NCI-H1105 (cell line): ENCODE data around the gene FBXL2.
"Not testable (repeated sequence)": the region's sequence is repeated elsewhere in the genome, so short reads cannot be mapped to it uniquely, and the experiment has no call there.

Experiments used
- DNase-seq: peaks from one replicate; lab custom pipeline; 2025; lab: John Stamatoyannopoulos, UW

Gene FBXL2

DNA sequence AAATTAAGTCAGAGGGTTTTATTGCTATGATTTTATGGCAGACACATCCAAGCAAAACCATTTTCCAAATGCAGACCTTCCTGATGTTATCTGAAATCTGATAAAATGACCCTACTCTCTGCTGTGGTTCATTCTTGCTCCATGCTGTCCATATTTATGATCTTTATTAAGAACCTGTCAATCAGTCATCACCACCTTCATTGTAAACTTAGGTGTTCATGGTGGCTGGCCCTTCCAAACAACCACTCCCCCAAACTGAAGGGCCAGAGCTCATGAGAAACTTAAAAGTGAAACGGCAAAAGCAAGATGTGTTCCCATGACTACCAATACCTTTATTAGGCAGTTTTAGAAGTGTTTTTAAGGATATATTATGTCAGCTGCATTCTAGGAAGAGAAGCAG is 109.4 kb downstream of the FBXL2 start:
- DNase-seq: no peak

DNA sequence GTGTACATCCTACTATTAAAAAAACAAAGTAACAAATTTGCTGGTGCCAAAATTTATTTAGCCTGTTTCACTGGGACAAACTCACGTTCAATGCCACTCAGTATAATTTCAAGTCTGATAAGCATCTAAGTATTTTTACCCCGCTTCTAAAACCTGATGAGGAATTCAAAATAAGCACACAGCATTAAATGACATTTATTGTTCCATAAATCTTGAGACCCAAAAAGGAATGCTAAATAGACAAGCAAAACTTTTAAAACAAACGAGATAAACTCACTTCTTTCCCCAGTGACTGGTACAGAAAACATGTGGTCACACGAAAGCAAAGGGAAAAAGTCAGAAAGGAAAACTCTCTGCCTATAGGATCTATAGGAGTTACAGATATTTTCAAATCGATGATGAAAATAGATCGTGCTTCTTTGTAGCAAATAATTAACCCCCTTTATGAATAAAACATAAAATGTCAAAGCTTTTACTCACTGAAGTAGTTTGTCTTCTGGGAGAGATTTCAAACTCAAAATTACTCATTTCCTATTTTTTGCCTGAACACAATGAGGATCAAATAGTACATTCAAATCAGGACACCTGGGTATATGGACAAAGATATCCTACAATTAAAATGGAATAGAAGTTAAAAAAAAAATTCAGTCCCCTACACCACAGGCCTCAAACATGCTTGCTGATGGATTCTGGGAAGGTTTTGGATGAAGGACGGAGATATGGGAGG is 111.3 kb downstream of the FBXL2 start:
- no peak for DNase-seq

DNA sequence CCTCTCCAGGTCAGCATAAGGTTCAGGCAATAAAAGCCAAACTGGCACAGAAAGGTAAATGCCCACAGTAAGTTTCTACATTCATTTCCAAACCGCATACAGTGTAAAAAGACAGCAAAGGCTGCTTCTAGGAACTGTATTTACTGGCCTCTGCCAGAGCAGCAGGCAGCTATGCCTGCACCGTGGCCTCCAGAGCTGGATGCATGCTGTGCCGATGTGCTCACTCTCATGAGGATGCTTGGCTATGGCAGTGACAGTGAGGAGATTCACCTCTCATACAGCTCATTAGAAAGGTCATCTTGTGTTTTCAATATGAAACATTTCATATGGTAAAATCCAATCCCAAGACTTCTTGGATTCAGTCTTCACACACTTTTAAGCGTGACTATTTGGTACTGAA is 112.7 kb downstream of the FBXL2 start:
- DNase-seq: no peak

DNA sequence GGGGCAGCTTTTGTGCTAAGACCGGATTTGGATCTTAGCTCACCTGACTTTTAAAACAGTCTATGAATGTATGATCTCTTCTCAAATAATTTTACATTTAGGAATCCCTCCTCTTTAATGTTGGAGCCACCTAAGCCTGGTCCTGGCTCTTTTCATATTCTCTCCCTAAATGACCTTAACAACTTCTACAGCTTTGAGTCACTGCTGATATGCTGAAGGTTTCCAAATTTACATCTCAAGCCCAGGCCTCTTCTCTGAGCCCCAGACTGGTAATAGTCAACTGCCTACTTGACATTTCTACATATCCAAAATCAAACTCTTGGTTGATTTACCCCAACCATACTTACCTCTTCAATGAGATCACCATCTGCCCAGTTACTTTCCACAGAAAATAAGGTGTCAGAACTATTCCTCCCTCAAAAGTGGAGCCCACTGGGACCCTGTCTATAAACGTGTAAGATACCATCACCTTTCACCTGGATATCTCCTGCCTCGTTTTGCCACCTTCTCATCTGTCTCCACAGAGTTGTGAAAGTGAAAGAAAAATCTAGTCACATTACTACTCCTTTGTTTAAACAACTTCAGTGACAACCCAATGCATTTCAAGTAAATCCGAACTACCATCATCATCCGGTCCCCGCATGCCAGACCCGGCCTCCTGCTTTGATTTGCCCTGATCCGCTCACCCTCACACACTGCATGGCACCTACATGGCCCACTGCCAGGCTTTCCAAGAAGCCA is 114.2 kb downstream of the FBXL2 start:
- no peak for DNase-seq

DNA sequence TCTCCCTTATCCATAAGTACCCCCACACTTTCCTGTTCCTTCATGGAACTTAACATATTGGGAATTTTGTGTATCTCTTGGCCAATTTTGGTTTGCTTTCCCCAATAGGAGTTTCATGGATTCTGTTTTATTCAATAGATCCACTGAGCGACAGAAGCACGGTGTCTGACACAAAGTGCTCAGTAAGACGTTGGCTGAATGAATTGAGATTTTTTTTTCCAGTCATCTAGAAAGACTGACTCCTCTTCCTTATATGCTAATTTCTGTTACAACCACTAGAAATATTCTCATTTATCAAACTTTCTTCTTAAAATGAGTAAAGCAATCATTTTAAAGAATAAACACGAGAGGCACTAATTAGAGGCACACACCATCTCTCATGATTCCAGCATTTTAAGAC is 114.9 kb downstream of the FBXL2 start:
- DNase-seq: no peak

DNA sequence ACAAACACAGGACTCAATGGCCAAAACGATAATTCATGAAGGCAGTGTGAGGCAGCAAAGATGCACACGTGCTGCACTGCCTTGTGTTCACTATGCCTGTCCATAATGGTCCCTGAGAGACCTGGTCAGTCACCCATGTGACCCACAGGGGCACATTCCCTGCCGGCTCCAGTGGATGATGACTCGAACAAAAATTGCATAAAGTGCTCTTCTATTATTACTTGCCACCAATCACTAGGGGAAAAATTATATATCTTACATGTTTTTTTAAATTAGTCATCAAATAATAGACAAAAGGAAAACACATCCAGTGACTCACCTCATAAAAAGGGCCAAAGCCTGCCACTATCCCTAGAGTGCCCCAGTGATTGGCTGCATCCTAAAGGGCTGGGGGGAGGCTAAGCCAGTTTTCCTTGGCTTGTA is 115.5 kb downstream of the FBXL2 start:
- DNase-seq: no peak

DNA sequence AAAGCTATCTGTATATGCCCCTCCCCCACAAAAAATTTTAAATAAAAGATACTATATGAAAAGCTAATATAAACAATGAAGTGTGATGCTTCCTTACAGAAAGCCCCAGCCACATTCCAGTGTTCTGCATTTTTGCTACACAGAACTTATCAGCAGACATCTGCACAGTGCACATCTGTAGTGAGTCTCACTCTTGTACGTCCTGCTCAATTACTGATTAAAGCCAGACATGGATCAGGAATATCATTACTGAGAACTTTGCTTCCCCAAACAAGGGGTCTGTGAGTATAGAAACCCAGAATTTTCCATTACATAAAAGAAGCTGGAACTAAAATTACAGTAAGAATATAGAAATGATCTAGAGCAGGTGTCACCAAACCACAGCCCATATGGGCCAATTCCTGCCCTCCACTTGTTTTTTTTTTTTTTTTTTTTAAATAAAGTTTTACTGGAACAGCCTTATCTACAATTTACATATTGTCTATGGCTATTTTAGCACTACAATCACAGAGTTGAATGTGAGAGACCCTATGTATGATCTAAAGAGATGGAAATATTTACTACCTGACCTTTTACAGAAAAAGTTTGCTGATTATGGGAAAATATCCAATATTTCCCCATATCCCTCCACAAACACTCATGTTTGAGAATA is 117.3 kb downstream of the FBXL2 start:
- no peak for DNase-seq

DNA sequence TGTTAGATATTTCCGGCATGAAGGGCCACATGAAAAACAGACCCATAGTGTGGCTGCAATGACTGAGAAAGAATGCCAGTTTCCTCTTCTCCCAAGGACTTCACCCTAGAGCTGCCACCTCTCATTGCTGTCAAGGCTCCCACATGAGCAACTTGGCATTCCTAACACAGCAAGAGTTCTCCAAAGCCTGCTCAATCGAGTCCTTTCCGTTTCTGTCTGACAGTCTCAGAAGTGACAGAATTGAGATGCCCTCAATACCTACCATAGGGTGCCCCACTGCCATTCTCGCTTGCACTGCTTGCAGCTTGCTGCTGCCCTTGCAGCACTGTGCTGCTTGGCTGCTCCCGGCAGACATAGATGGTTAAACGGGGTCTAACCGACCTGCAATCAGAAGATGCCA is 118.7 kb downstream of the FBXL2 start:
- DNase-seq: no peak

DNA sequence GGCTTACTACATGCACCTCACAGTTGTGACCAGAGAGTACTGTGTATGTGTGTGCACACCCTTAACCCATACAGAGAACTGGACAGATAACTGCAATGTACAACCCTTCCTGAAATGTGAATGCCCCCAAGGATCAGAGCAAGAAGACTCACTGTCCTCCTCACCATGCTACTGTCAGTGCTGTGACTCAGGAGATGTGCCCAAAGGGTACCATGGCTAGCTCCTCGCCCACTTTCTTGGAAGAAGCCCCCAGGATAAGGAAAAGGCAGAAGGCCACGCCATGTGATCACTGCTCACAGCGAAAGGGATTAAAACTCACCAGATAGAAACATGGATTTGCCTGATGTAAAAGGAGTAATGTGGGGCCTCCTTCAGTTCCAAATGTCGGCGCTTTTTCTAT is 121.2 kb downstream of the FBXL2 start:
- DNase-seq: no peak

DNA sequence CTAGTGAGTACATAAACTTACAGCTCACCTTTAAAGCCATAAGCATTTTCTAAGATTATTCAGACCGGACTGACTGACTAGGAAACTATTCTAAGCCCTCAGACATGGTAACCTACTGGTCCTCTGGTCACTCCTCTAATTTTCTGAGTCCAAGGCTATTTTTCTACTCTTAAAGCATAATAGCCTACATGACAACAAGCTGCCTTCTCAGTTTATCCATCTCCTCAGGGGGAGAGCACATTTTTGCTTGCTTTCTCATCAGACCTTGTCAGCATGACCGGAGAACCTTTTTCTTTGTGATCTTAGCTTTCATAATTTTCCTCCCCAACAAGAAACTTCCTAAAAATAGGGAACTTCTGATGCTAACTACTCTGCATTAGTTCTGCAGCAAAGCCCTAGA is 124.5 kb downstream of the FBXL2 start:
- DNase-seq: no peak

DNA sequence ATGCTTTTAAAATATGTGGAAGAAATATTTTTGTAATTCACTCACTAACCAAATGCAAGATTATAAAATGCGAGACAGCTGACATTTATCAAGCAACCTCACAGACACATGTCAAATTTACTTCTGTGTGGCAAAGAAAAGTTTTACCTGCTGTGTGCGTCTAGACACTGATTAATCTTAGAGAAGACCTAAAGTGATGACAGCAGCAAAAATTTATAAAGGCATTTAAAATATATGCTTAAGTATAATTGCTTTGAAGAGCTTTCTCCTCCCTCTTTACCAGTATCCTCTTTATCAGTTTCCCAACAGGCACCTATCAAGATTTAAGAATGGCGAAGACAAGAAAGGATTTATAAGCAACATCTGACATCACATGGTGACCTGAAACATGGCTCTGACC is 125.7 kb downstream of the FBXL2 start:
- DNase-seq: no peak

DNA sequence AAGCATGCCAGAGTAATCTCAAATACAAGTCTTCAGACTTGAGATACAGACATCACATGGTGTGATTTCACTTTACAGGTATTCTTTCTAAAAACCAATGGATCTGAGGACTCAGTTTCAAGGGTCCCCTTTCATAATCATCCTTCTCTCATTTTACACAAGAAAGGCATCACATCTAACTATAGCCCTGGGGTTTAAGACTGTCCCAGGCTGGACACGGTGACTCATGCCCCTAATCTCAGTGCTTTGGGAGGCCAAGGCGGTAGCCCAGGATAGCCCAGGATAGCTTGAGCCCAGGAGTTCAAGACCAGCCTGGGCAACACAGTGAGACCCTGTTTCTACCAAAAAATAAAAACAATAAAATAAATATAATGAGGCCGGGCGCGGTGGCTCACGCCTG is 126.5 kb downstream of the FBXL2 start:
- DNase-seq: no peak

DNA sequence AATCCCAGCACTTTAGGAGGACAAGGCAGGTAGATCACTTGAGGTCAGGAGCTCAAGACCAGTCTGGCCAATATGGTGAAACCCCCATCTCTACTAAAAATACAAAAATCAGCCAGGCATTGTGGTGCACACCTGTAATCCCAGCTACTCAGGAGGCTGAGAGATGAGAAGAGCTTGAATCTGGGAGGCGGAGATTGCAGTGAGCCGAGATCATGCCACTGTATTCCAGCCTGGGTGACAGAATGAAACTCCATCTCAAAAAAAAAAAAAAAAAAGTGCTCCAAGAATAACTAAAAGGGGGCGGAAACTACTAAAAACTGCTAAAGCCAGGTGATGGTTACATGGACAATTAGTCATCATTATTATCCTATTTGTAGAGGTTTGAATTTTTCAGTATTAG is 133.6 kb downstream of the FBXL2 start:
- DNase-seq: not testable (repeated sequence)

DNA sequence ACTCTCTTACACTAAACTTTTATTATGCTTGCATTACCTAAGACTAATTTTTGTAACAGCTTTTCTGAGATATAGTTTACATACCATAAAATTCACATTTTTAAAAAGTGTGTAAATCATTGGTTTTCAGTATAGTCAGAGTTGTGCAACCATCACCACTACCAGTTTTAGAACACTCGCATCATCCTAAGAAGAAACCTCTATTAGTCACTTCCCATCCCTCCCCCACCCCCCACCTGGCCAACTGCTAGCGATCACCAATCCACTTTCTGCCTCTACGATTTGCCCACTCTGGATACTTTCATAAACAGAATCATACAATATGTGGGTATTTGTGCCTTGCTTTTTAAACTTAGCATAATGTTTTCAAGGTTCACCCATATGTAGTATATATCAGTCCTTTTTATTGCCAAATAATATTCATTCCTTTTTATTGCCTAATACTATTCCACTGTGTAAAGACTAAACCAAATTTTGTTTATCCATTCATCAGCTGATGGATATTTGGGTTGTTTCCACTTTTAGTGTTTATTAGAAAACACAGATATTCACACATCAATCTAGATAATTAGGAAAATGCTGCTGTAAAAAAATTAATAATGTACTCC is 139.9 kb downstream of the FBXL2 start:
- DNase-seq: no peak

DNA sequence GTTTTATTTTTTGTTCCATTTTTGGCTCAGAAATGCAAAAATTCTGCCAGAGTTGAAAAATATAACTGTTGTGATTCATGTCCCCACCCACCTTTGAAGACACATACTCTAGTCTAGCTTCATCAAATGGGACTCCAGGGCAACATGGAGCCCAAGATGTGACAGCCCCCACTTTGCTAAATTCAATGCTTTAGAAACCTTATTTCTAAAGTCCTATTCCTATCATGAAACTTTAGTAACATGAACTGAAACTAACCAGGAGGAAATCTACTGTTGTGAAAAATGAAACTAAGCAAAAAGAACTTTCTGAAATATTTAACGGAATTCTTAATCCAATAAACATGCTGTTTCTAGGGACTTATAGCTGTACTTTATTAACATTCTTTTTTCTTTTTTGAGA is 142.7 kb downstream of the FBXL2 start:
- DNase-seq: no peak

DNA sequence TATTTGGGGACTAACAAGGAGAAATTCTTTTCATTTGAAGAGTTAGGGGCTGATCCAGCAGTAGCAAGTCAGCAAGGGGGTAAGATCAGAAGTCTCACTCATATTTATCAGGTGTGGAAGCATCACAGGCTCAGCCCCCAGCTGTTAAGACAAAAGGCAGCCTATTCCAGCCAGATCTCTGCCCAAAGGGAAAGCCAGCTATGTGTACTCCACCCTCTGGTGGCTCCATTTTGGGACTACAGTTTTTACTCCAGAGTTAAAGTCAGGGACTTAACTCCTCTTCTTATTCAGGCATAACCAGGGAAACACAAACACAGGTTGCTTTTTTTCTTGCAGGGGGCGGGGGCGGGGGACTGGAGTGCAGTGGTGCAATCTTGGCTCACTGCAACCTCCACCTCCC is 143.7 kb downstream of the FBXL2 start:
- DNase-seq: no peak

DNA sequence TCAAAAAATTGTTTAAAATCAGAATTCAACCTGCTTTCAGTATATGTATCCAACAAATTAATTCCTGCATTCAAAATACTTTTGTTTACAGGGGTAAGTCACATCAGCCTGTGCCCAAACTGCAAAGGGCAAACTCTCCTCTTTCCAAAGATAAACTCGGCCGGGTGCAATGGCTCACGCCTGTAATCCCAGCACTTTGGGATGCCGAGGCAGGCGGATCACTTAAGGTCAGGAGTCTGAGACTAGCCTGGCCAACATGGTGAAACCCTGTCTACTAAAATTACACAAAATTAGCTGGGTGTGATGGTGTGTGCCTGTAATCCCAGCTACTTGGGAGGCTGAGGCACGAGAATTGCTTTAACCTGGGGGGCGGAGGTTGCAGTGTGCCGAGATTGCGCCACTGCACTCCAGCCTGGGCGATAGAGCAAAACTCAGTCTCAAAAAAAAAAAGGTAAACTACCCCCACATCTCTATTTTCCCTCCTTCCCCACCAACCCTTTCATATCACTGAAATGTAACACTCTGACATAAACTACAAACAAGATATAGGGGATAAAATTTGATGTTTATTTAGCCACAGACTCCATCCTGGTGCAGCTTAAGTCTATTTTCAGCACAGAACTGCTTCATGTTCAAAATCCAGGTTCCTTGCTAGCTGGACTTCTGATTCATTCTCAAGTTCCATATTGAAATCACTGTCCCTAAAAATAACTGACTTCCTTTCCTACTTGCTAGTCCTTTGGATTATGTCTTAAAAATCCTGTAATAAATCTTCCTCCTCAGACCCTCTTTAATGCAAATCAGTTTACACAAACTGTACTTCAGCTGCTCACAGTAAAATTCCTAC is 147.6 kb downstream of the FBXL2 start:
- DNase-seq: no peak

DNA sequence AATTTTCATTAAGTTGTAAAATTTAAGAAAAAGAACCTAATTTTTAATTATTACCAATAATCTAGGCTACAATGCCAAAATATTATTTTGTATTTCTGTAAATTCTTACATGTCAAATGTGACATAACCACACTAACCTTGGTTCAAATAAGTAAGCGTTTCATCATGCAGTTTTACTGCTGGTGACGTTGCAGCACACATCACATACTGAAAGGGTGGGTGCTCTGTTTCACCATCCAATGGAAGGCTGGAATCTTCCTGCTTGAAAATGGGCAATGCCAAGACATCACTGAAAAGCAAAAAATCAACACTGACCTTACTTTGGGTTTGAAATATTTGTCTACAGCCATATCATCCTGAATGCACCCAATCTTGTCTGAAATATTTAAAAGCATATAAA is 148.2 kb downstream of the FBXL2 start:
- no peak for DNase-seq

DNA sequence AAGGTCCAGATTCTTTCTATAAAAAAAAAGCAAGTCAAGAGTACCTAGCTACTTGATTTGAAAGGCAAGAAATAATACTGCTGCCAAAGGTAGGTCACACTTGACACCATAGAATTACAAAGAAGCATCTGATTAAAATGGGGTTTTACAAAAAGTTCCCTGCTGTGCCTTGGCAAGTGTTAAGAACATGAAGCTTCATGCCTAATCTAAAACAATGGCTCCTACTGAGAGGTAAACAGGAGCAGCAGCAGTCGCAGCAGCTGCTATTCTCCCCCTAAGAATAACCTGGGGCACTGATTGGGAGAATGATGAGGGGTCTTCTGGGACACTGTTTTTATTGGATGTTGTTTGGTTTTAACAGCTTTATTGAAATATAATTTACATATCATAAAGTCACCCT is 148.8 kb downstream of the FBXL2 start:
- no peak for DNase-seq

DNA sequence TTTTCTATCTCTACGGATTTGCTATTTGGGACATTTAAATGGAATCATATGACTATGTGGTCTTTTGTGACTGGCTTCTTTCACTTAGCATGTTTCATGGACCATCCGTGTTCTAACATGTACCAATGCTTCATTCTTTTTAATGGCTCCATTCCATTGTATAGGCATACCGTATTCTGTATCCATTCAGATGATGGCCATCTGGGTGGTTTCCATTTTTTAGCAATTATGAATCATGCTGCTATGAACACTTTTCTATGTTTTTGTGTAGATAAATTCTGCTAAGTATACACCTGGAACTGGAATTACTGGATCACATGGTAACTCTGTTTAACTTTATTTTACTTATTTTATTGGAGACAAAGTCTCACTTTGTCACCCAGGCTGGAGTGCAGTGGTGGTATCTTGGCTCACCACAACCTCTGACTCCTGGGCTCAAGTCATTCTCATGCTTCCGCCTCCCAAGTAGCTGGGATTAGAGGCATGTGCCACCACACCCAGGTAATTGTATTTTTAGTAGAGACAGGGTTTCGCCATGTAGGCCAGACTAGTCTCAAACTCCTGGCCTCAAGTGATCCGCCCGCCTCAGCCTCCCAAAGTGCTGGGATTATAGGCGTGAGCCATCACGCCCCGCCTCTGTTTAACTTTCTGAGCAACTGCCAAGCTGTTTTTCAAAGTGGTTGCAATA is 149.5 kb downstream of the FBXL2 start:
- DNase-seq: no peak

DNA sequence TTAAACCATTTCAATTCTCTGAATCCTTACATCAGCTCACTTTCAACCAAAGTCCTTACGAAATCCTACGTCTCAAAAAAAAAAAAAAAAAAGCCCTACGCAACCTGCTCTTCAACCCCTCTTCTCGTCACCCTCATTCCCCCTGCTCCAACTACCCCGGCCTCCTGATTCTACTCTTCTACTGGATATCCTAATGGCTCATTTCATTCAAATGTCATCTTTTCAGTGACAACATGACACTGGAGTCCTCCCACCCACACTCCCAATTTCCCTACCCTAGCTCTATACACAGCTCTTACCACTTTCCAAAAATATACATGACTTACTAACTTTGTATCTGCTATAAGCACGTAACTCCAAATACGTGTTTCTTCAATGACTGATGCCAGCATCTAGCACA is 151.5 kb downstream of the FBXL2 start:
- no peak for DNase-seq
